HUDEP-2 (cell line): ENCODE data around the gene SLC25A39.
A peak's percentile ranks its signal among the peaks of the same experiment; 100 is the strongest.
"Not testable (repeated sequence)": the region's sequence is repeated elsewhere in the genome, so short reads cannot be mapped to it uniquely, and the experiment has no call there.

Experiments used
- DNase-seq, 76 experiments: peaks; one replicate each; lab custom pipeline; 2025; ENCODE audit not compliant: unreplicated experiment in 76 of 76; lab: John Stamatoyannopoulos, UW

The SLC25A39 gene

GRCh38 chr17:44354582-44355561, 30.2 kb upstream of the SLC25A39 start:
- DNase-seq = peak in 33 of 76 experiments; percentile 5 to 66 (median 27)

- DNase-seq = peak in 11 of 76 experiments; percentile 3 to 49 (median 16)
These were observed 29.2 kb upstream of the SLC25A39 start for GRCh38 chr17:44353672-44354331.

GRCh38 chr17:44352828-44353671, 28.4 kb upstream of the SLC25A39 start:
- DNase-seq = no peak

GRCh38 chr17:44351961-44352827, 27.6 kb upstream of the SLC25A39 start:
- no peak for DNase-seq

- DNase-seq = no peak
These were observed 26.8 kb upstream of the SLC25A39 start for GRCh38 chr17:44351464-44351863.

GRCh38 chr17:44350733-44351226, 26.2 kb upstream of the SLC25A39 start:
- peak in 65 of 76 experiments; percentile 15 to 81 (median 60) for DNase-seq

- no peak for DNase-seq
These were observed 25.0 kb upstream of the SLC25A39 start for GRCh38 chr17:44349553-44350070.

GRCh38 chr17:44348988-44349364, 24.4 kb upstream of the SLC25A39 start:
- DNase-seq = no peak

GRCh38 chr17:44348234-44348987, 23.8 kb upstream of the SLC25A39 start:
- no peak for DNase-seq

- not testable (repeated sequence) for DNase-seq
These were observed 22.8 kb upstream of the SLC25A39 start for GRCh38 chr17:44347206-44348055.

GRCh38 chr17:44346064-44346844, 21.6 kb upstream of the SLC25A39 start:
- no peak for DNase-seq

- DNase-seq = peak in 26 of 76 experiments; percentile 17 to 59 (median 26)
These were observed 20.9 kb upstream of the SLC25A39 start for GRCh38 chr17:44345454-44346026.

- DNase-seq = peak in 73 of 76 experiments; percentile 43 to 95 (median 85)
These were observed 20.4 kb upstream of the SLC25A39 start, which contains the start of gene GRN for GRCh38 chr17:44344939-44345453. TSS of gene GRN (plus strand) at chr17:44345302. CDS start at chr17:44349165, 3,863 bp downstream.

GRCh38 chr17:44343510-44344209, 19.0 kb upstream of the SLC25A39 start:
- no peak for DNase-seq

- DNase-seq = peak in 2 of 76 experiments; percentile 15 to 51
These were observed 15.9 kb upstream of the SLC25A39 start for GRCh38 chr17:44340553-44340952.

GRCh38 chr17:44338702-44339101, 14.1 kb upstream of the SLC25A39 start:
- peak in 20 of 76 experiments; percentile 14 to 56 (median 30) for DNase-seq
